IMR-90 (cell line): ENCODE data around the gene MIOX. TPM values are rescaled to one million over a fixed set of nuclear protein-coding genes. Genes with fewer than 3 reads are reported as not detected.
A peak's percentile ranks its signal among the peaks of the same experiment; 100 is the strongest.

Experiments used
- ATAC-seq: fragments of 200-7000 bp; cut with Tn5 transposase; 2 replicates; pipeline ENCODE4 v1.9.1; 2020; ENCODE audit warnings: low read depth, mild to moderate bottlenecking, moderate library complexity
- BruUV-seq: library from RNA; stranded (reverse); fragments of 400-500 nt; replicated peaks from 2 replicates; lab custom pipeline; 2021; lab: Mats Ljungman, UMichigan
- CTCF ChIA-PET: fragments of 300-600 bp; formaldehyde crosslinking; extraction: SDS; loops from one replicate; lab custom pipeline; 2021; ENCODE audit warnings: antibody characterized with exemption; lab: Yijun Ruan, JAX
- POLR2A ChIA-PET: fragments of 300-600 bp; sonication (Branson Sonifier 250); formaldehyde crosslinking; loops from one replicate; lab custom pipeline; 2022; ENCODE audit warnings: antibody characterized with exemption; ENCODE audit not compliant: unreplicated experiment; lab: Charles Lee
- DNase-seq: peaks from one replicate; pipeline ENCODE4 v3.0.0; 2013
- H2AFZ ChIP-seq: replicated peaks from 2 replicates; pipeline ENCODE3; 2013; ENCODE audit warnings: low read length, mild to moderate bottlenecking; ENCODE audit not compliant: poor library complexity
- H2AK5ac ChIP-seq: 2 replicates; pipeline ENCODE4 v1.6.1; 2013; ENCODE audit warnings: low read depth, low read length, inconsistent platforms
- H2AK9ac ChIP-seq: replicated peaks from 2 replicates; pipeline ENCODE3; 2013; ENCODE audit warnings: mild to moderate bottlenecking, low read depth, low read length, moderate library complexity; ENCODE audit not compliant: poor library complexity
- H2BK120ac ChIP-seq: 2 replicates; pipeline ENCODE4 v1.6.1; 2013; ENCODE audit warnings: low read depth, low read length, inconsistent platforms
- H2BK15ac ChIP-seq: 3 replicates; pipeline ENCODE4 v1.6.1; 2013; ENCODE audit warnings: low read depth, low read length, inconsistent platforms
- H2BK20ac ChIP-seq: 2 replicates; pipeline ENCODE4 v1.6.1; 2013; ENCODE audit warnings: low read depth, mild to moderate bottlenecking, inconsistent platforms, low read length, moderate library complexity
- H2BK5ac ChIP-seq: 2 replicates; pipeline ENCODE4 v1.6.1; 2013; ENCODE audit warnings: mild to moderate bottlenecking, low read depth, low read length, inconsistent platforms; ENCODE audit not compliant: poor library complexity, severe bottlenecking
- H3K14ac ChIP-seq: replicated peaks from 2 replicates; pipeline ENCODE4 v1.6.1; 2013; ENCODE audit warnings: low read depth, low read length, inconsistent platforms
- H3K18ac ChIP-seq: 2 replicates; pipeline ENCODE4 v1.6.1; 2013; ENCODE audit warnings: low read depth, low read length, control low read depth
- H3K23ac ChIP-seq: 2 replicates; pipeline ENCODE4 v1.6.1; 2013; ENCODE audit warnings: low read depth, low read length, inconsistent platforms
- H3K27ac ChIP-seq: 2 replicates; pipeline ENCODE4 v1.5.1; 2013; ENCODE audit warnings: mild to moderate bottlenecking, control low read depth, low read length; ENCODE audit not compliant: insufficient read depth
- H3K27me3 ChIP-seq: 2 replicates; pipeline ENCODE4 v1.6.1; 2013; ENCODE audit warnings: low read length; ENCODE audit not compliant: control insufficient read depth, insufficient read depth
- H3K36me3 ChIP-seq: 2 replicates; pipeline ENCODE4 v1.6.1; 2013; ENCODE audit warnings: low read length, mixed read lengths; ENCODE audit not compliant: control insufficient read depth, insufficient read depth
- H3K4ac ChIP-seq: 2 replicates; pipeline ENCODE4 v1.6.1; 2013; ENCODE audit warnings: low read depth, low read length, inconsistent platforms
- H3K4me1 ChIP-seq: 2 replicates; pipeline ENCODE4 v1.6.1; 2013; ENCODE audit warnings: low read length, mixed read lengths; ENCODE audit not compliant: control insufficient read depth, insufficient read depth
- H3K4me2 ChIP-seq: 2 replicates; pipeline ENCODE4 v1.6.1; 2013; ENCODE audit warnings: low read depth, mild to moderate bottlenecking, control low read depth, low read length, moderate library complexity
- H3K4me3 ChIP-seq: 2 replicates; pipeline ENCODE4 v1.5.1; 2013; ENCODE audit warnings: low read depth, mild to moderate bottlenecking, control low read depth, low read length, moderate library complexity; ENCODE audit not compliant: insufficient read depth
- H3K56ac ChIP-seq: 2 replicates; pipeline ENCODE4 v1.6.1; 2013; ENCODE audit warnings: low read length, inconsistent platforms; ENCODE audit not compliant: insufficient read depth; ENCODE audit errors: extremely low read depth
- H3K79me1 ChIP-seq, 2 experiments: 2 replicates each; pipeline ENCODE4 v1.6.1; 2013; ENCODE audit warnings: low read length in 2 of 2, inconsistent platforms in 1 of 2, low read depth in 1 of 2
- H3K9ac ChIP-seq: 2 replicates; pipeline ENCODE4 v1.6.1; 2013; ENCODE audit warnings: low read depth, low read length, control low read depth
- H3K9me1 ChIP-seq: 2 replicates; pipeline ENCODE4 v1.6.1; 2013; ENCODE audit warnings: low read length, inconsistent platforms; ENCODE audit not compliant: insufficient read depth
- H3K9me3 ChIP-seq: 2 replicates; pipeline ENCODE4 v1.6.1; 2013; ENCODE audit warnings: low read length; ENCODE audit not compliant: control insufficient read depth, insufficient read depth
- H4K20me1 ChIP-seq: 2 replicates; pipeline ENCODE4 v1.6.1; 2013; ENCODE audit warnings: low read length, inconsistent platforms; ENCODE audit not compliant: insufficient read depth
- H4K5ac ChIP-seq: 2 replicates; pipeline ENCODE4 v1.6.1; 2013; ENCODE audit warnings: mild to moderate bottlenecking, low read depth, low read length, control low read depth
- H4K8ac ChIP-seq, 2 experiments: 2 replicates each; pipeline ENCODE4 v1.6.1; 2013; ENCODE audit warnings: low read depth in 2 of 2, low read length in 2 of 2, control low read depth in 1 of 2, inconsistent platforms in 1 of 2
- H4K91ac ChIP-seq: 2 replicates; pipeline ENCODE4 v1.6.1; 2013; ENCODE audit warnings: low read depth, low read length, inconsistent platforms; ENCODE audit not compliant: insufficient read depth
- BHLHE40 ChIP-seq: fragments of 150-350 bp; IDR thresholded peaks from 2 replicates; pipeline ENCODE4 v1.6.1; 2016; ENCODE audit warnings: mild to moderate bottlenecking, low read depth, low read length
- CHD1 ChIP-seq: IDR thresholded peaks from 2 replicates; pipeline ENCODE4 v1.6.1; 2012; ENCODE audit warnings: low read depth, low read length, improper control_type of control experiment
- MAZ ChIP-seq: IDR thresholded peaks from 2 replicates; pipeline ENCODE4 v1.6.1; 2012; ENCODE audit warnings: low read depth, mild to moderate bottlenecking, low read length, improper control_type of control experiment, moderate library complexity, borderline replicate concordance
- NFE2L2 ChIP-seq: fragments of 150-350 bp; IDR thresholded peaks from 2 replicates; pipeline ENCODE4 v1.6.1; 2016; ENCODE audit warnings: low read depth, mild to moderate bottlenecking, low read length
- RCOR1 ChIP-seq: IDR thresholded peaks from 2 replicates; pipeline ENCODE4 v1.6.1; 2012; ENCODE audit warnings: mild to moderate bottlenecking, low read length, improper control_type of control experiment; ENCODE audit not compliant: insufficient replicate concordance
- RFX5 ChIP-seq: IDR thresholded peaks from 2 replicates; pipeline ENCODE4 v1.8.0; 2012; ENCODE audit warnings: low read depth, mild to moderate bottlenecking, low read length, moderate library complexity
- USF2 ChIP-seq: fragments of 150-350 bp; IDR thresholded peaks from 2 replicates; pipeline ENCODE4 v1.6.1; 2017; ENCODE audit warnings: mild to moderate bottlenecking, antibody characterized with exemption, low read length, low read depth
- WGBS, 2 experiments: methylation state at CpG; one replicate each; pipeline versions ENCODE4 v1.1.5 to v1.1.7; 2013; ENCODE audit warnings: missing lambda C conversion rate in 2 of 2; ENCODE audit not compliant: insufficient read length in 1 of 2; ENCODE audit errors: extremely low coverage in 2 of 2; 5-methylcytosine and 5-hydroxymethylcytosine counted together
- dilution Hi-C: fragments of 300-500 bp; cut with HindIII; formaldehyde crosslinking; loops from one replicate; pipeline ENCODE4 v1.14.3; 2018; ENCODE audit warnings: low sequenced_read_pairs; ENCODE audit not compliant: unreplicated experiment
- in situ Hi-C: fragments of 300-500 bp; cut with MboI; formaldehyde crosslinking; loops from 3 replicates; pipeline ENCODE4 v1.14.3; 2019; ENCODE audit warnings: low sequenced_read_pairs, inconsistent platforms, mixed read lengths
- intact Hi-C: fragments of 100-400 bp; cut with micrococcal nuclease; formaldehyde crosslinking; loops from 2 replicates; pipeline ENCODE4 v1.10.0; 2022
- polyA plus RNA-seq, 3 experiments: library from polyadenylated mRNA; depleted of rRNA; stranded (reverse); fragments of >200 nt; gene quantifications; 2 replicates each; pipeline ENCODE4 v1.2.3, GENCODE V29; 2012; ENCODE audit warnings: low replicate concordance in 1 of 3
- total RNA-seq: library from RNA; depleted of rRNA; stranded (reverse); fragments of >200 nt; gene quantifications from 2 replicates; pipeline ENCODE4 v1.2.3, GENCODE V29; 2012

Gene MIOX
- total and polyA plus RNA-seq, 2 of the 4 experiments (the other 2 are of a cell fraction) = not detected

- no peak for ATAC-seq
- Histone ChIP-seq H3K4me3 (no peak overlapping the region), H3K9me1 (peaks cover 20% of the 10 kb centered on the region), H3K79me1 (peaks cover 21 to 72% of the 10 kb centered on the region in 2 experiments; a peak in 3 of 4 replicates), H2AFZ (no peak overlapping the region), H3K14ac (no peak overlapping the region), H3K9ac (no peak overlapping the region), H3K27me3 (no peaks in the 10 kb centered on the region), H4K20me1 (peaks cover 67% of the 10 kb centered on the region), H3K9me3 (no peaks in the 10 kb centered on the region), H3K18ac (no peak overlapping the region), H2BK5ac (no peak overlapping the region), H3K27ac (no peak overlapping the region), H4K8ac (no peak overlapping the region), H2BK15ac (no peak overlapping the region), H3K4me2 (no peak overlapping the region), H2AK5ac (no peak overlapping the region), H3K36me3 (peaks cover 11% of the 10 kb centered on the region), H2AK9ac (peak overlapping the region; percentile 23), H4K5ac (no peak overlapping the region), H3K56ac (no peak overlapping the region), H3K4me1 (peaks cover 25% of the 10 kb centered on the region), H3K23ac (no peak overlapping the region), H4K91ac (no peak overlapping the region), H3K4ac (no peak overlapping the region), H2BK20ac (no peak overlapping the region), H2BK120ac (no peak overlapping the region)
- intact Hi-C loops = no loop called here
- ChIA-PET POLR2A (no interaction called here), CTCF (no interaction called here)
- in situ Hi-C loops = no loop called here
- dilution Hi-C loops = no loop called here
- WGBS, 2 experiments = 89% methylated on average over 2 of the region's 5 CpGs; no CpG with 5 or more reads in 1 of the 2 experiments
- no peak for DNase-seq
- TF ChIP-seq BHLHE40 (no peak), USF2 (no peak), RCOR1 (no peak), CHD1 (no peak), RFX5 (no peak), NFE2L2 (no peak), MAZ (no peak)
- no TSS peak for BruUV-seq
Observed at GRCh38 chr22:50471962-50472361, 14.7 kb upstream of the MIOX start.
